ENCODE results near the gene CAPN7.
A peak's percentile ranks its signal among the peaks of the same experiment; 100 is the strongest.

The CAPN7 gene

GRCh38 chr3:15199493-15200105 is 6.4 kb upstream of the CAPN7 start:
- no peak for TF ChIP-seq CTCF (IDR thresholded peaks at IDR 0.05; ENCODE audit: borderline replicate concordance, insufficient read depth, low read depth, low read length)
- no peak overlapping the region for H3K4me3 ChIP-seq (ENCODE audit: low read depth, low read length)

GRCh38 chr3:15204005-15204404 is 2.0 kb upstream of the CAPN7 start:
- TF ChIP-seq CTCF (IDR thresholded peaks at IDR 0.05; ENCODE audit: borderline replicate concordance, insufficient read depth, low read depth, low read length) = no peak
- no peak overlapping the region for H3K4me3 ChIP-seq (ENCODE audit: low read depth, low read length)

GRCh38 chr3:15205482-15205933 is 538 bp upstream of the CAPN7 start:
- no peak for TF ChIP-seq CTCF (IDR thresholded peaks at IDR 0.05; ENCODE audit: borderline replicate concordance, insufficient read depth, low read depth, low read length)
- H3K4me3 ChIP-seq (ENCODE audit: low read depth, low read length) = peak overlapping the region; percentile 96

GRCh38 chr3:15206662-15207576 is 873 bp downstream of the CAPN7 start:
- peak overlapping the region; percentile 96 for H3K4me3 ChIP-seq (ENCODE audit: low read depth, low read length)
- TF ChIP-seq CTCF (IDR thresholded peaks at IDR 0.05; ENCODE audit: borderline replicate concordance, insufficient read depth, low read depth, low read length) = no peak

- TF ChIP-seq CTCF (IDR thresholded peaks at IDR 0.05; ENCODE audit: borderline replicate concordance, insufficient read depth, low read depth, low read length) = no peak
- H3K4me3 ChIP-seq (ENCODE audit: low read depth, low read length) = no peak overlapping the region
These were observed 1.9 kb downstream of the CAPN7 start for GRCh38 chr3:15207836-15208504.

- no peak for TF ChIP-seq CTCF (IDR thresholded peaks at IDR 0.05; ENCODE audit: borderline replicate concordance, insufficient read depth, low read depth, low read length)
- no peak overlapping the region for H3K4me3 ChIP-seq (ENCODE audit: low read depth, low read length)
These were observed 5.9 kb downstream of the CAPN7 start for GRCh38 chr3:15211937-15212336.

Data from GM12875 (cell line).